K562 (cell line): Measurements from ENCODE around the gene NR3C2. TPM values are rescaled to one million over a fixed set of nuclear protein-coding genes. Genes with fewer than 3 reads are reported as not detected.
A peak's percentile ranks its signal among the peaks of the same experiment; 100 is the strongest.

Source experiments
- ATAC-seq: fragments of 200-7000 bp; cut with Tn5 transposase; 3 replicates; pipeline ENCODE4 v1.9.1; 2020; ENCODE audit warnings: moderate library complexity
- BruUV-seq: library from RNA; stranded (reverse); fragments of 400-500 nt; replicated peaks from 2 replicates; lab custom pipeline; 2021; lab: Mats Ljungman, UMichigan
- CTCF ChIA-PET: fragments of 300-600 bp; formaldehyde crosslinking; extraction: SDS; loops from one replicate; lab custom pipeline; 2021; ENCODE audit warnings: low intra/inter-chr PET ratio; lab: Yijun Ruan, JAX
- POLR2A ChIA-PET: fragments of 300-600, 350-650 bp; sonication (Branson Sonifier 250); formaldehyde crosslinking; extraction: SDS; loops from one replicate; lab custom pipeline; 2021; ENCODE audit warnings: antibody characterized with exemption, inconsistent platforms; lab: Yijun Ruan, JAX
- DNase-seq, 4 experiments: peaks; one replicate each; pipeline versions ENCODE4 v3.0.0 to v3.0.0-alpha.2; 2011 to 2018; ENCODE audit warnings: low spot score in 3 of 4, mixed read lengths in 3 of 4; ENCODE audit errors: extremely low read depth in 1 of 4
- FAIRE-seq: peaks from 2 replicates; lab custom pipeline; 2011; peaks lifted over from hg19 to GRCh38; lab: Jason Lieb, UNC
- H2AFZ ChIP-seq: 2 replicates; pipeline ENCODE4 v1.6.0; 2011; ENCODE audit warnings: low read depth, low read length, control low read depth, inconsistent platforms
- H3K27ac ChIP-seq: fragments of 200-600 bp; 3 replicates; pipeline ENCODE4 v1.8.0; 2011; ENCODE audit warnings: low read depth, mild to moderate bottlenecking, control low read depth, inconsistent platforms, low read length, moderate library complexity, mixed read lengths; ENCODE audit errors: extremely low read depth
- H3K27me3 ChIP-seq, 2 experiments: fragments of 300-600 bp in 1 of 2; 2 replicates in 1 of 2; 3 replicates in 1 of 2; pipeline versions ENCODE4 v1.6.0 to v1.8.0; 2011; ENCODE audit warnings: inconsistent platforms in 2 of 2, low read length in 2 of 2, mild to moderate bottlenecking in 1 of 2, mixed read lengths in 1 of 2, moderate library complexity in 1 of 2; ENCODE audit not compliant: control insufficient read depth in 2 of 2, insufficient read depth in 2 of 2
- H3K36me3 ChIP-seq: fragments of 300-600 bp; 3 replicates; pipeline ENCODE4 v1.8.0; 2011; ENCODE audit warnings: mild to moderate bottlenecking, low read length, inconsistent platforms; ENCODE audit not compliant: control insufficient read depth, insufficient read depth
- H3K4me1 ChIP-seq, 2 experiments: fragments of 200-600 bp in 1 of 2; replicated peaks in 1 of 2; 2 replicates in 1 of 2; 3 replicates in 1 of 2; pipeline versions ENCODE4 v1.5.1 to v1.8.0; 2011; ENCODE audit warnings: inconsistent platforms in 2 of 2, low read length in 2 of 2, mild to moderate bottlenecking in 1 of 2, mixed read lengths in 1 of 2, moderate library complexity in 1 of 2; ENCODE audit not compliant: control insufficient read depth in 2 of 2, insufficient read depth in 2 of 2
- H3K4me2 ChIP-seq: 2 replicates; pipeline ENCODE4 v1.6.1; 2011; ENCODE audit warnings: low read length, control low read depth, inconsistent platforms, mixed read lengths; ENCODE audit not compliant: insufficient read depth
- H3K4me3 ChIP-seq: fragments of 200-600 bp; sonication (generic), shearing (Covaris generic); 2 replicates; pipeline ENCODE4 v1.5.1; 2016; ENCODE audit warnings: control low read depth, inconsistent platforms
- H3K79me2 ChIP-seq: fragments of 200-600 bp; 3 replicates; pipeline ENCODE4 v1.8.0; 2011; ENCODE audit warnings: low read length, inconsistent platforms; ENCODE audit not compliant: control insufficient read depth, insufficient read depth
- H3K9ac ChIP-seq, 2 experiments: 2 replicates each; pipeline versions ENCODE4 v1.6.0 to v1.6.1; 2011; ENCODE audit warnings: low read depth in 2 of 2, low read length in 2 of 2, control low read depth in 1 of 2, inconsistent platforms in 1 of 2, mild to moderate bottlenecking in 1 of 2, mixed read lengths in 1 of 2; ENCODE audit not compliant: insufficient read depth in 1 of 2
- H3K9me1 ChIP-seq: one replicate; pipeline ENCODE4 v1.6.0; 2011; ENCODE audit warnings: inconsistent platforms, mild to moderate bottlenecking, low read length, moderate library complexity; ENCODE audit not compliant: control insufficient read depth, insufficient read depth
- H3K9me3 ChIP-seq: replicated peaks from 2 replicates; pipeline ENCODE4 v1.5.1; 2011; ENCODE audit warnings: low read depth, low read length, inconsistent platforms; ENCODE audit not compliant: control insufficient read depth, insufficient read depth
- H4K20me1 ChIP-seq: replicated peaks from 2 replicates; pipeline ENCODE4 v1.6.1; 2011; ENCODE audit warnings: low read length, inconsistent platforms, mixed read lengths; ENCODE audit not compliant: control insufficient read depth, insufficient read depth
- CXXC5 ChIP-seq: fragments of 250-450 bp; sonication (Bioruptor Pico); IDR thresholded peaks from 2 replicates; pipeline ENCODE4 v1.8.0; 2022; ENCODE audit warnings: inconsistent platforms, mild to moderate bottlenecking, moderate library complexity
- E2F6 ChIP-seq, 2 experiments: IDR thresholded peaks; 2 replicates each; pipeline ENCODE4 v1.6.1; 2011; ENCODE audit warnings: borderline replicate concordance in 1 of 2, control low read depth in 1 of 2, low read depth in 1 of 2, low read length in 1 of 2, mild to moderate bottlenecking in 1 of 2, mixed read lengths in 1 of 2, moderate library complexity in 1 of 2; ENCODE audit not compliant: insufficient read depth in 1 of 2, insufficient read length in 1 of 2, poor library complexity in 1 of 2, severe bottlenecking in 1 of 2; ENCODE audit errors: extremely low read depth in 1 of 2
- ETS1 ChIP-seq: conservative IDR thresholded peaks from 2 replicates; pipeline ENCODE4 v1.6.1; 2011; ENCODE audit warnings: low read depth, mild to moderate bottlenecking, low read length; ENCODE audit not compliant: control insufficient read depth
- FOXK2 ChIP-seq, 2 experiments: fragments of 450-650 bp; IDR thresholded peaks in 1 of 2; conservative IDR thresholded peaks in 1 of 2; 2 replicates each; pipeline ENCODE4 v1.6.1; 2016; ENCODE audit warnings: low read depth in 2 of 2, mild to moderate bottlenecking in 1 of 2
- GABPA ChIP-seq: fragments of 200-800 bp; sonication (Bioruptor generic); conservative IDR thresholded peaks from 2 replicates; pipeline ENCODE4 v1.6.1; 2016; ENCODE audit warnings: low read depth, missing genetic modification characterization, missing compliant biosample characterization
- NRF1 ChIP-seq, 2 experiments: fragments of 450-650 bp; IDR thresholded peaks in 1 of 2; conservative IDR thresholded peaks in 1 of 2; 2 replicates each; pipeline ENCODE4 v1.6.1; 2014; ENCODE audit warnings: mild to moderate bottlenecking in 2 of 2
- TSHZ1 ChIP-seq: fragments of 250-450 bp; sonication (Bioruptor Pico); IDR thresholded peaks from 2 replicates; pipeline ENCODE4 v1.4.0; 2020; ENCODE audit warnings: mild to moderate bottlenecking, moderate library complexity
- VEZF1 ChIP-seq: fragments of 200-800 bp; sonication (Bioruptor generic); IDR thresholded peaks from 2 replicates; pipeline ENCODE4 v1.6.1; 2017; ENCODE audit warnings: missing genetic modification characterization, missing compliant biosample characterization
- ZNF740 ChIP-seq, 3 experiments: fragments of 200-800 bp in 1 of 3; sonication (Bioruptor generic) in 1 of 3; sonication (generic) in 1 of 3; formaldehyde crosslinking in 1 of 3; IDR thresholded peaks; 2 replicates each; pipeline versions ENCODE4 v1.6.1 to v1.8.0; 2016 to 2022; ENCODE audit warnings: mild to moderate bottlenecking in 2 of 3, missing compliant biosample characterization in 2 of 3, missing genetic modification characterization in 2 of 3, missing genetic modification reagents in 1 of 3
- WGBS: fragments of 100-300 bp; shearing (Covaris generic); methylation state at CpG from one replicate; pipeline ENCODE4 v1.1.6; 2016; ENCODE audit warnings: low coverage, mixed read lengths; ENCODE audit not compliant: insufficient coverage; ENCODE audit errors: missing lambda C conversion rate; 5-methylcytosine and 5-hydroxymethylcytosine counted together
- in situ Hi-C: fragments of 300-500 bp; cut with MboI; formaldehyde crosslinking; loops from 4 replicates; pipeline ENCODE4 v1.15.0; 2018; ENCODE audit warnings: inconsistent platforms, mixed read lengths
- intact Hi-C: fragments of 100-400 bp; cut with micrococcal nuclease; formaldehyde crosslinking; loops from 2 replicates; pipeline ENCODE4 v1.14.2; 2022
- polyA plus RNA-seq, 8 experiments: library from polyadenylated mRNA; depleted of rRNA in 4 of 8; stranded (reverse) in 5 of 8; unstranded in 3 of 8; fragments of >200 nt; fragmentation: Nextera tagmentation in 2 of 8; fragmentation: Illumina TruSeq in 1 of 8; extraction: Ambion mirVana in 2 of 8; extraction: Trizol in 1 of 8; gene quantifications; 2 replicates each; pipeline versions ENCODE4 v1.2.1 to v1.2.3, GENCODE V29; 2011 to 2014; ENCODE audit warnings: inconsistent platforms in 1 of 8, missing spikeins in 1 of 8
- total RNA-seq, 7 experiments: library from RNA; depleted of rRNA in 6 of 7; stranded (reverse); fragments of >200 nt in 6 of 7; fragmentation: Illumina TruSeq in 2 of 7; extraction: Trizol in 2 of 7; gene quantifications; 2 replicates each; pipeline versions ENCODE4 v1.2.1 to v1.2.3, GENCODE V29; 2011 to 2021; ENCODE audit warnings: low replicate concordance in 1 of 7

NR3C2 gene
- total and polyA plus RNA-seq, 9 of the 15 experiments (the other 6 are each of a cell fraction or from before 2014, with no cell fraction given) = 0.01 to 0.28 (median 0.16) TPM; not detected in 2

GRCh38 chr4:148445071-148445859 lies 3.1 kb upstream of the NR3C2 start:
- FAIRE-seq (no peak), DNase-seq (peak; percentile 15 to 46 (median 37)), ATAC-seq (peak; percentile 35)
- in situ Hi-C loops = no loop called here
- Histone ChIP-seq H4K20me1 (no peaks in the 10 kb centered on the region), H3K4me1 (peaks cover 0 to 34% of the 10 kb centered on the region in 2 experiments; a peak in 2 of 5 replicates), H3K27me3 (peaks cover 0 to 8% of the 10 kb centered on the region in 2 experiments; a peak in 1 of 5 replicates), H3K9me3 (no peaks in the 10 kb centered on the region), H3K27ac (no peak overlapping the region), H3K36me3 (no peaks in the 10 kb centered on the region), H3K4me3 (peak overlapping the region; percentile 27), H2AFZ (no peak overlapping the region), H3K79me2 (no peaks in the 10 kb centered on the region), H3K4me2 (no peak overlapping the region; the same call in 1 of the 2 replicates), H3K9me1 (no peaks in the 10 kb centered on the region), H3K9ac (no peak overlapping the region; a peak in 1 of 4 replicates)
- ChIA-PET CTCF (no interaction called here), POLR2A (no interaction called here)
- BruUV-seq = no TSS peak
- intact Hi-C loops = no loop called here
- WGBS = 2% methylated on average over 7 of the region's 98 CpGs
- TF ChIP-seq NRF1 (conservative IDR thresholded peaks at IDR 0.05 in 1 of 2, IDR thresholded peaks at IDR 0.05 in 1 of 2) (0 out of 4 replicates have a peak, but pooled peaks of 1 of the 2 experiments have one; percentile 21), TSHZ1 (CRISPR knock-in tag) (no peak), VEZF1 (CRISPR knock-in tag) (peak; percentile 54; the same call in 1 of the 2 replicates), ETS1 (0 out of 2 replicates have a peak, but pooled peaks have one; percentile 26), FOXK2 (conservative IDR thresholded peaks at IDR 0.05 in 1 of 2, IDR thresholded peaks at IDR 0.05 in 1 of 2; ENCODE audit: low read depth in 2 of 2) (no peak), ZNF740 (CRISPR knock-in tag; IDR thresholded peaks at IDR 0.05) (peak; percentile 87), ZNF740 (tag; IDR thresholded peaks at IDR 0.05) (peak in 1 of 2 experiments; percentile 43; a peak in 1 of 4 replicates), GABPA (tag) (no peak), CXXC5 (0 out of 2 replicates have a peak, but pooled peaks have one; percentile 20), E2F6 (IDR thresholded peaks at IDR 0.05; ENCODE audit: borderline replicate concordance in 1 of 2, extremely low read depth in 1 of 2, insufficient read depth in 1 of 2, insufficient read length in 1 of 2, low read depth in 1 of 2, low read length in 1 of 2, poor library complexity in 1 of 2, severe bottlenecking in 1 of 2) (peak in 1 of 2 experiments; percentile 29)
